Erythroblast (primary cell): ENCODE data around the gene PCED1B.
"Not testable (repeated sequence)": the region's sequence is repeated elsewhere in the genome, so short reads cannot be mapped to it uniquely, and the experiment has no call there.

Experiments
- DNase-seq, 2 experiments: peaks; one replicate each; lab custom pipeline; 2025; lab: John Stamatoyannopoulos, UW
- GATA1 ChIP-seq: IDR thresholded peaks from 2 replicates; pipeline ENCODE4 v1.6.1; 2011; ENCODE audit warnings: low read depth, mild to moderate bottlenecking, control low read depth, low read length, moderate library complexity
- POLR2A ChIP-seq: IDR thresholded peaks from 2 replicates; pipeline ENCODE4 v1.6.1; 2011; ENCODE audit warnings: mild to moderate bottlenecking, low read length

PCED1B gene

GRCh38 chr12:47111854-47112253 is 32.4 kb downstream of the PCED1B start:
- DNase-seq = no peak
- no peak for TF ChIP-seq POLR2A
- TF ChIP-seq GATA1 = no peak

GRCh38 chr12:47112679-47113078 is 33.3 kb downstream of the PCED1B start:
- no peak for DNase-seq

GRCh38 chr12:47114481-47114892 is 35.1 kb downstream of the PCED1B start:
- peak in 1 of 2 experiments; percentile 6 for DNase-seq
- TF ChIP-seq POLR2A = no peak
- TF ChIP-seq GATA1 = no peak

More at GRCh38 chr12:47112679-47113078, 33.3 kb downstream of the PCED1B start:
- no peak for TF ChIP-seq POLR2A
- no peak for TF ChIP-seq GATA1

- DNase-seq = not testable (repeated sequence)
These were observed 37.9 kb downstream of the PCED1B start for GRCh38 chr12:47117305-47117704.

DNA sequence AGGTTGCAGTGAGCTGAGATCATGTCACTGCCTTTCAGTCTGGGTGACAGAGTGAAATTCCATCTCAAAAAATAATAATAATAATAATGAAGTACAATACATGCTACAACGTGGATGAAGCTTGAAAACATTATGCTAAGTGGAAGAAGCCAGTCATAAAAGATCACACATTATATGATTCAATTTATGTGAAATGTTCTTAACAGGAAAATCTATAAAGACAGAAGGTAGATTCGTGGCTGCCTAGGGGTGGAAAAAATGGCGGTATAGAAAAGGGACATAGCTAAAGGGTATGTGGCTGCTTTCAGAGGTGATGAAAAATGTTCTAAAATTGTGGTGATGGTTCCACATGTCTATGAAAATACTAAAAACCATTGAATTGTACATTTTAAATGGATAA is 41.3 kb downstream of the PCED1B start:
- no peak for DNase-seq
- TF ChIP-seq GATA1 = no peak
- TF ChIP-seq POLR2A = no peak

DNA sequence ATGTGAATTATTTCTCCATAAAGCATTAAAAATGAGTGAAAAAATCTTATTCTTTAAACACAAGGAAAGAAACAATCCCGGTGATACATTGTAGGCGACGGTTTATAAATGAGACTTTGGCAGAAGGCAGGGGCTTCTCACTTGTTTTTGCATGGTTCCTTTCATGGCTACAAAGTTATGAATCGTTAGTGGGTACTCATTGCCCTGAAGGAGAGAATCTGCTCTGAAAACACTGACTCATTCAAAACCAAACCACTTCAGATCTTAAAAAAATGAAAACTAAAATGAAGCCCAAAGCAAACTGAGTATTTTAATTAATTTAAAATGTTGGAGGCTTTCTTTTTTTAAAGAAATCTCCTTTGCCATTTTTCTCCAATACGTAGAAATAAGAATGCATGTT is 41.7 kb downstream of the PCED1B start:
- no peak for DNase-seq
- no peak for TF ChIP-seq POLR2A

DNA sequence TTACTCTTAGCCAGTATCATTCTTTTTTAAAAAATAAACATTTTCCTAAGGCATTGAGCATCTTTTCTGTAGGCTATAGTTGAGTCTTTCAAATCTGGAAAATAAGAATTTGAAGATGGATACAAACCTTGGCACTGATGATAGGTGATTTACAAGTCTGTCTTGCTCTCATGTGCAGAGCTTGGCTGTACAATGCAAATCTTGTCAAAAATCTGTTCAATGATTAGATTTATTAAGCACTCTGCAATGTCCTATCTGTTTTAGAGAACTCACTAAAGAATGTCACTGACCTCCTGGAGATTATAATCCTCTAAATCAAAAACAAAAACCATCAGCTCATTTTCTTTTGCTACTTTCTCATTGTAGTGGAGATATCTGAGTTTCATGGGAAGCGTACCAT is 43.2 kb downstream of the PCED1B start:
- TF ChIP-seq GATA1 (no peak), POLR2A (no peak)
- no peak for DNase-seq

- no peak for DNase-seq
- TF ChIP-seq GATA1 = no peak
- no peak for TF ChIP-seq POLR2A
These were observed 44.3 kb downstream of the PCED1B start for GRCh38 chr12:47123730-47124129.

- TF ChIP-seq GATA1 (no peak), POLR2A (no peak)
- DNase-seq = peak in 1 of 2 experiments; percentile 14
These were observed 45.0 kb downstream of the PCED1B start for GRCh38 chr12:47124451-47124850.

DNA sequence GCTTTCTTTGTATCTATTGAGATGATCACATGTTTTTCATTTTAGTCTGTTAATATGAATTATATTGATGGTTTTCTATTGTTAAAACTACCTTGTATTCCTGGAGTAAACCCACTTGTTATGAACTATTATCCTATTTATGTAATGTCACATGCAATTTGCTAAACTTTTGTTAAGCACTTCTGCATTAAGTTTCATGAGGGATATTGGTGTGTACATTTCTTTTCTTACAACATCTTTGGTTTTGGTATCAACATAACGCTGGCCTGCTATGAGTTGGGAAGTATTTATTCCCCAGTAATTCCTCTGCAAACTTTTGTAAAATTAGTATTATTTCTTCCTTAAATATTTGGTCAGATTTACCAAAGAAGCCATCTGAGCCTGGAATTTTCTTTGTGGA is 46.8 kb downstream of the PCED1B start:
- TF ChIP-seq POLR2A (no peak), GATA1 (no peak)
- no peak for DNase-seq

DNA sequence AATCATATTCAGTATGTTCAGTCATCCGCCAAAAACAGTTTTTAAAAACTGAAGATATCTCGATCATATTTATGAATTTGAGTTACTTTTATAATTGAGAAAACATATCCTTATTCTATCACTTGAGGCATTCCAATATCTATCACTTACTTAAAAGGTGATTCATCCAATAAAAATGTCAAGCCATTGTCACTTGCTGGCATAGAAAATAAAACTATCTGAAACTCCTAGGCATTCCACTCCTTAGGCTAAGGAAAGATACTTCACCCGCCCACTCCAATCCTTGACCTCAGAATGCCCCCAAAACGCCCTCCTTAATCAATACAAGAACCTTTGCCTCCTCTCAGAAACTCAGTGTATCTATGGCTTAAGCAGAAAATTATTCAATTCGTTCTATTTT is 51.6 kb downstream of the PCED1B start:
- no peak for TF ChIP-seq POLR2A
- TF ChIP-seq GATA1 = no peak
- DNase-seq = no peak

- TF ChIP-seq GATA1 (no peak), POLR2A (no peak)
- no peak for DNase-seq
These were observed 54.6 kb downstream of the PCED1B start for GRCh38 chr12:47134005-47134404.

GRCh38 chr12:47135578-47135977 is 56.2 kb downstream of the PCED1B start:
- no peak for DNase-seq
- no peak for TF ChIP-seq POLR2A

DNA sequence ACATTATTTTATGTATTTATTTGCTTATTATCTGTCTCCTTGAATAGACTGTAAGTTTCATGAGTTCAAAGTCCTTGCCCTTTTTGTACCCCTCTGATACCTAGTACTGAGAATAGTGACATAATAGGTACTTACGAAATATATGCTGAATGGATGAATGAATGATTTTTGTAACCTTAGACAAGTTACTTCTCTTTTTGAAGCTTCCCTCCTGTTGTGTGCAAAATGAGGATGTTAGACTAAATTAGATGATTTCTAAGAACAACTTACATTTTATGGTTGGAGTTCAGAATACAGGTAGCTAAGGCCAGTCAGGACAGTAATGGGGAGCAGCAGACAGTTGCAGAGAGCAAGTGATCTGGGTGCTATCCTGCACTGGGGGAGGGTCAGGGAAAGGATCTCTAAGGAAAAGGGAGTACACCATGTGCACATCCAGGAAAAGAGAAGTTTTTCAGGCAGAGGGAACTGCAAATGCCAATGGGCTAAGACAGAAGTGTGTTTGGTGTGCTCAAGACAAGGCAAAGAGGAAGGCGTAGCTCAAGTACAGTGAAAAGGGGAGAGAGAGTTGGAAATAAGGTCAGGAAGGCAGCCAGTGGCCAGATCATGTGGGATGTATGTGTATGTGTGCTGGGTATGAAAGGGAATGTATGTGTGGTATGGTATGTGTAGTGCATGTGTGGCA is 59.7 kb downstream of the PCED1B start:
- TF ChIP-seq GATA1 (no peak), POLR2A (no peak)
- DNase-seq = no peak

DNA sequence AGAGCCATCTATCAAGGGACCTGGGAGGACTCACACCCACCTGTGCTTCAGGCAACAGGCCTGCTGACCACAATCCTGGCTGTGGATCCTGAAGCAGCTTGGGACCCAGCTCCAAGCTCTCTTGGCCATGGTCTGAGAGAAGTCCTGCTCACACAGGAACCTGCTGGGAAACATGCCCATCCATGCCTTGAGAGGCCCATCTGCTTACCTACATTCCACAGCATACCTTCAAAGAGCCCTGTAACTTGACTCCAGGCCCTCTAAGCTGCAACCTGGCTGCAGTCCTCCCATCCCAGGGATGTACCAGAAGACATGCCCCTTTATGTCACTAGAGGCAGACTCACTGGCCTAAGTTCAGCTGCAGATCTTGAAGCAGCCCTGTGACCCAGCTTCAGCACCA is 62.0 kb downstream of the PCED1B start:
- TF ChIP-seq POLR2A (no peak), GATA1 (no peak)
- DNase-seq = no peak

DNA sequence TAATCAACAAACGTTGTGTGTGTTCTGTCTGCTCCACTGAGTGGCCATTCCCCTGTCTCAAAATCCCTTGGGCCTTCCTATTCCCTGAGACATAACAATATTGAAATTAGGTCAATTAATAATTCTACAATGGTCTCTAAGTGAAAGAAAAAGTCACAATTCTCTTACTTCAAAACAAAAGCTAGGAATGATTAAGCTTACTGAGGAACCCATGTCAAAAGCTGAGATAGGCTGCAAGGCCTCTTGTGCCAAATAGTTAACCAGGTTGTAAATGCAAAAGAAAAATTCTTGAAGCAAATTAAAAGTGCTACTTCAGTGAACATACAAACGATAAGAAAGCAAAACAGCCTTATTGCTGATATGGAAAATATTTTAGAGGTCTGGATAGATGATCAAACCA is 65.3 kb downstream of the PCED1B start:
- no peak for DNase-seq
- TF ChIP-seq GATA1 = no peak
- no peak for TF ChIP-seq POLR2A
